HepG2 (cell line): ENCODE data around the gene DAB2IP. TPM values are rescaled to one million over a fixed set of nuclear protein-coding genes. Genes with fewer than 3 reads are reported as not detected.

ENCODE experiments used
- ATAC-seq: fragments of 200-7000 bp; cut with Tn5 transposase; 3 replicates; pipeline ENCODE4 v1.9.1; 2020; ENCODE audit warnings: mild to moderate bottlenecking, moderate library complexity
- BruUV-seq: library from RNA; stranded (reverse); fragments of 400-500 nt; replicated peaks from 2 replicates; lab custom pipeline; 2021; lab: Mats Ljungman, UMichigan
- CTCF ChIA-PET: fragments of 300-600 bp; formaldehyde crosslinking; extraction: SDS; loops from one replicate; lab custom pipeline; 2021; ENCODE audit warnings: low total read pairs, inconsistent platforms, low intra/inter-chr PET ratio; lab: Yijun Ruan, JAX
- POLR2A ChIA-PET: fragments of 350-600 bp; sonication (Branson Sonifier 250); formaldehyde crosslinking; loops from one replicate; lab custom pipeline; 2020; ENCODE audit warnings: antibody characterized with exemption, inconsistent platforms; lab: Yijun Ruan, JAX
- DNase-seq: peaks from one replicate; pipeline ENCODE4 v3.0.0-alpha.2; 2015; ENCODE audit warnings: low spot score
- FAIRE-seq: peaks from 3 replicates; lab custom pipeline; 2011; peaks lifted over from hg19 to GRCh38; lab: Jason Lieb, UNC
- H2AFZ ChIP-seq: one replicate; pipeline ENCODE4 v1.6.1; 2011; ENCODE audit warnings: low read length, inconsistent platforms
- H3K27ac ChIP-seq: fragments of 300-600 bp; 3 replicates; pipeline ENCODE4 v1.8.0; 2011; ENCODE audit warnings: mixed run types, mild to moderate bottlenecking, mixed read lengths, low read length, inconsistent platforms; ENCODE audit not compliant: insufficient read depth; ENCODE audit errors: extremely low read length
- H3K27me3 ChIP-seq, 2 experiments: fragments of 200-600 bp in 1 of 2; 2 replicates in 1 of 2; 3 replicates in 1 of 2; pipeline versions ENCODE4 v1.6.0 to v1.8.0; 2011; ENCODE audit warnings: low read length in 2 of 2, mild to moderate bottlenecking in 2 of 2, moderate library complexity in 2 of 2, inconsistent platforms in 1 of 2; ENCODE audit not compliant: insufficient read depth in 2 of 2, control insufficient read depth in 1 of 2
- H3K36me3 ChIP-seq, 2 experiments: fragments of 200-600 bp in 1 of 2; replicated peaks in 1 of 2; 2 replicates in 1 of 2; 3 replicates in 1 of 2; pipeline versions ENCODE4 v1.5.1 to v1.8.0; 2011; ENCODE audit warnings: low read length in 2 of 2, inconsistent platforms in 1 of 2; ENCODE audit not compliant: insufficient read depth in 2 of 2, control insufficient read depth in 1 of 2
- H3K4me1 ChIP-seq: 2 replicates; pipeline ENCODE4 v1.5.1; 2012; ENCODE audit warnings: low read length, inconsistent platforms; ENCODE audit not compliant: insufficient read depth
- H3K4me2 ChIP-seq: 2 replicates; pipeline ENCODE4 v1.6.0; 2011; ENCODE audit warnings: low read depth, low read length, inconsistent platforms
- H3K4me3 ChIP-seq, 3 experiments: fragments of 200-600 bp in 1 of 3; sonication (generic), shearing (Covaris generic) in 1 of 3; replicated peaks in 1 of 3; 2 replicates each; pipeline ENCODE4 v1.5.1; 2011 to 2016; ENCODE audit warnings: low read length in 3 of 3, inconsistent platforms in 2 of 3, low read depth in 2 of 3, mild to moderate bottlenecking in 2 of 3, control low read depth in 1 of 3, mixed read lengths in 1 of 3; ENCODE audit not compliant: insufficient read depth in 1 of 3
- H3K79me2 ChIP-seq: one replicate; pipeline ENCODE4 v1.6.1; 2011; ENCODE audit warnings: low read length, inconsistent platforms; ENCODE audit not compliant: insufficient read depth
- H3K9ac ChIP-seq: 2 replicates; pipeline ENCODE4 v1.6.0; 2011; ENCODE audit warnings: mild to moderate bottlenecking, low read depth, low read length, inconsistent platforms; ENCODE audit not compliant: insufficient read depth
- H3K9me3 ChIP-seq: 2 replicates; pipeline ENCODE4 v1.5.1; 2012; ENCODE audit warnings: mild to moderate bottlenecking, low read length
- H4K20me1 ChIP-seq: 2 replicates; pipeline ENCODE4 v1.6.0; 2011; ENCODE audit warnings: inconsistent platforms, mild to moderate bottlenecking, low read length, moderate library complexity; ENCODE audit not compliant: insufficient read depth
- AHDC1 ChIP-seq: sonication (generic); formaldehyde crosslinking; IDR thresholded peaks from 2 replicates; pipeline ENCODE4 v1.5.1; 2020; ENCODE audit warnings: mild to moderate bottlenecking, missing genetic modification reagents, borderline replicate concordance
- ARNT2 ChIP-seq: sonication (generic); formaldehyde crosslinking; IDR thresholded peaks from 2 replicates; pipeline ENCODE4 v1.8.0; 2022; ENCODE audit warnings: mild to moderate bottlenecking, low read depth, missing genetic modification reagents, moderate library complexity
- ASH2L ChIP-seq: fragments of 300-600, 200-600 bp; sonication (generic); IDR thresholded peaks from 2 replicates; pipeline ENCODE4 v1.7.0; 2017; ENCODE audit warnings: low read depth, mild to moderate bottlenecking, moderate library complexity, mixed read lengths, low read length; ENCODE audit not compliant: insufficient read length
- CCDC6 ChIP-seq: sonication (generic); formaldehyde crosslinking; IDR thresholded peaks from 2 replicates; pipeline ENCODE4 v1.8.1; 2022; ENCODE audit warnings: mild to moderate bottlenecking, missing genetic modification reagents, moderate library complexity
- HDAC6 ChIP-seq: fragments of 200-600 bp; sonication (generic); IDR thresholded peaks from 2 replicates; pipeline ENCODE4 v1.7.0; 2017; ENCODE audit warnings: mild to moderate bottlenecking, antibody characterized with exemption, low read length, low read depth
- HNF4A ChIP-seq: sonication (generic); formaldehyde crosslinking; IDR thresholded peaks from 2 replicates; pipeline ENCODE4 v1.4.0; 2020; ENCODE audit warnings: missing genetic modification reagents
- ISL2 ChIP-seq: sonication (generic); formaldehyde crosslinking; IDR thresholded peaks from 2 replicates; pipeline ENCODE4 v1.5.0; 2020; ENCODE audit warnings: missing genetic modification reagents
- KDM3A ChIP-seq: IDR thresholded peaks from 2 replicates; pipeline ENCODE4 v1.6.1; 2018; ENCODE audit warnings: low read depth, missing compliant biosample characterization
- MEF2D ChIP-seq: sonication (generic); formaldehyde crosslinking; IDR thresholded peaks from 2 replicates; pipeline ENCODE4 v1.5.1; 2020; ENCODE audit warnings: mild to moderate bottlenecking, missing genetic modification reagents
- REPIN1 ChIP-seq: sonication (generic); formaldehyde crosslinking; IDR thresholded peaks from 2 replicates; pipeline ENCODE4 v1.8.0; 2022; ENCODE audit warnings: missing genetic modification reagents, low read depth, mild to moderate bottlenecking, borderline replicate concordance
- RNF2 ChIP-seq: fragments of 450-650 bp; conservative IDR thresholded peaks from 2 replicates; pipeline ENCODE4 v1.6.1; 2016; ENCODE audit warnings: low read depth
- SAP130 ChIP-seq: IDR thresholded peaks from 2 replicates; pipeline ENCODE4 v1.6.1; 2016; ENCODE audit warnings: low read depth
- SOX6 ChIP-seq, 2 experiments: fragments of 450-650 bp in 1 of 2; sonication (generic) in 1 of 2; formaldehyde crosslinking in 1 of 2; IDR thresholded peaks; 2 replicates each; pipeline versions ENCODE4 v1.4.0 to v1.6.1; 2017 to 2020; ENCODE audit warnings: antibody characterized with exemption in 1 of 2, mild to moderate bottlenecking in 1 of 2, missing genetic modification reagents in 1 of 2
- TARDBP ChIP-seq: sonication (generic); formaldehyde crosslinking; IDR thresholded peaks from 2 replicates; pipeline ENCODE4 v1.8.0; 2022; ENCODE audit warnings: mild to moderate bottlenecking, missing genetic modification reagents
- YEATS2 ChIP-seq: sonication (generic); formaldehyde crosslinking; IDR thresholded peaks from 2 replicates; pipeline ENCODE4 v1.4.0; 2020; ENCODE audit warnings: missing genetic modification reagents, borderline replicate concordance
- WGBS: methylation state at CpG from one replicate; pipeline ENCODE4 v1.1.6; 2017; ENCODE audit warnings: low lambda C conversion rate; 5-methylcytosine and 5-hydroxymethylcytosine counted together
- in situ Hi-C: cut with HindIII; loops from 2 replicates; pipeline ENCODE4 v1.10.0; 2017; ENCODE audit warnings: low pct_unique_long_range_greater_than_20kb; ENCODE audit not compliant: extremely low pct_ligation_motif_present
- intact Hi-C: fragments of 100-400 bp; cut with micrococcal nuclease; formaldehyde crosslinking; loops from one replicate; pipeline ENCODE4 v1.10.0; 2022; ENCODE audit not compliant: unreplicated experiment
- polyA plus RNA-seq, 8 experiments: library from polyadenylated mRNA; depleted of rRNA in 3 of 8; stranded (reverse) in 7 of 8; unstranded in 1 of 8; fragments of >200 nt; fragmentation: Illumina TruSeq in 4 of 8; extraction: Trizol in 4 of 8; gene quantifications; 2 replicates each; pipeline versions ENCODE4 v1.2.1 to v1.2.3, GENCODE V29; 2011 to 2016; ENCODE audit warnings: low read depth in 4 of 8, missing spikeins in 1 of 8, mixed read lengths in 1 of 8; ENCODE audit not compliant: insufficient read depth in 1 of 8
- total RNA-seq, 5 experiments: library from RNA; depleted of rRNA; stranded (reverse); fragments of >200 nt; fragmentation: Illumina TruSeq; extraction: Trizol; gene quantifications; 2 replicates each; pipeline ENCODE4 v1.2.3, GENCODE V29; 2016; ENCODE audit warnings: low read depth in 1 of 5

DAB2IP gene
- total and polyA plus RNA-seq, 2 of the 13 experiments (the other 11 are each of a cell fraction or from before 2014, with no cell fraction given), result 25.3 to 37.9 TPM

- peak overlapping the region; percentile 92 for H3K4me2 ChIP-seq
- ChIA-PET POLR2A (interaction anchor here (2.1 to 5.0 kb wide), 3 partner anchors 11 to 98 kb away, joined by 5 to 49 read pairs (median 7); no protein-coding TSS in a partner anchor), CTCF (no interaction called here)
Measured at GRCh38 chr9:121738411-121738810, 87.0 kb downstream of the DAB2IP start.

GRCh38 chr9:121738968-121739367, 87.5 kb downstream of the DAB2IP start:
- Histone ChIP-seq H3K4me2 (peak overlapping the region; percentile 92), H2AFZ (no peak overlapping the region), H3K4me1 (peaks cover 71% of the 10 kb centered on the region), H3K36me3 (no peaks in the 10 kb centered on the region; a peak in 2 of 5 replicates), H3K79me2 (peaks cover 60% of the 10 kb centered on the region), H3K9me3 (no peaks in the 10 kb centered on the region), H3K4me3 (peak overlapping the region; percentile 67 to 88 (median 83)), H3K27me3 (no peaks in the 10 kb centered on the region; a peak in 1 of 5 replicates), H3K9ac (peak overlapping the region; percentile 81), H4K20me1 (no peaks in the 10 kb centered on the region), H3K27ac (peak overlapping the region; percentile 75)
- intact Hi-C loops, result loop anchor here (5.0 kb wide), 1 partner anchor 238 kb away; no protein-coding TSS in a partner anchor
- CTCF ChIA-PET, result no interaction called here
- peak; percentile 32 for FAIRE-seq
- POLR2A ChIA-PET, result interaction anchor here (5.0 kb wide), 1 partner anchor 11 kb away, joined by 49 read pairs; no protein-coding TSS in a partner anchor
- WGBS, result 0% methylated on average over 1 of the region's 1 CpG
- no TSS peak for BruUV-seq
- in situ Hi-C loops, result loop anchor here (25.0 kb wide), 1 partner anchor 248 kb away; no protein-coding TSS in a partner anchor
- no peak for ATAC-seq
- DNase-seq, result peak; percentile 62
- TF ChIP-seq ASH2L (peak; percentile 59), MEF2D (0 out of 2 replicates have a peak, but pooled peaks have one; percentile 29), YEATS2 (CRISPR knock-in tag) (no peak), SAP130 (peak; percentile 64), HNF4A (CRISPR knock-in tag) (peak; percentile 82), AHDC1 (CRISPR knock-in tag) (0 out of 2 replicates have a peak, but pooled peaks have one; percentile 30), SOX6 (IDR thresholded peaks at IDR 0.05) (no peak), SOX6 (CRISPR knock-in tag; IDR thresholded peaks at IDR 0.05) (peak; percentile 46; the same call in 1 of the 2 replicates), RNF2 (no peak)

More at GRCh38 chr9:121738411-121738810, 87.0 kb downstream of the DAB2IP start:
- H3K4me1 ChIP-seq, result peaks cover 70% of the 10 kb centered on the region
- intact Hi-C loops, result loop anchor here (5.0 kb wide), 1 partner anchor 239 kb away; no protein-coding TSS in a partner anchor
- TF ChIP-seq REPIN1 (CRISPR knock-in tag) (0 out of 2 replicates have a peak, but pooled peaks have one; percentile 8), ARNT2 (0 out of 2 replicates have a peak, but pooled peaks have one; percentile 43), ISL2 (CRISPR knock-in tag) (peak; percentile 30; the same call in 1 of the 2 replicates), TARDBP (CRISPR knock-in tag) (0 out of 2 replicates have a peak, but pooled peaks have one; percentile 21), CCDC6 (CRISPR knock-in tag) (0 out of 2 replicates have a peak, but pooled peaks have one; percentile 19), HDAC6 (no peak), KDM3A (CRISPR knock-in tag) (no peak)
- no peaks in the 10 kb centered on the region for H4K20me1 ChIP-seq
- peak overlapping the region; percentile 75 for H3K27ac ChIP-seq
- FAIRE-seq (no peak), ATAC-seq (no peak), DNase-seq (no peak)
- no peak overlapping the region for H2AFZ ChIP-seq
- peak overlapping the region; percentile 81 for H3K9ac ChIP-seq
- 5% methylated on average over 2 of the region's 2 CpGs for WGBS
- H3K4me3 ChIP-seq, result peak overlapping the region; percentile 67 to 88 (median 83)
- no TSS peak for BruUV-seq
- H3K36me3 ChIP-seq, result no peaks in the 10 kb centered on the region; a peak in 2 of 5 replicates
- H3K9me3 ChIP-seq, result no peaks in the 10 kb centered on the region
- in situ Hi-C loops, result loop anchor here (25.0 kb wide), 1 partner anchor 249 kb away; no protein-coding TSS in a partner anchor
- no peaks in the 10 kb centered on the region; a peak in 1 of 5 replicates for H3K27me3 ChIP-seq
- peaks cover 55% of the 10 kb centered on the region for H3K79me2 ChIP-seq
